Activated naive CD4-positive, alpha-beta T cell treated with anti-CD3 and anti-CD28 coated beads for 36 hours (primary cell): ENCODE data around the gene CD320. TPM values are rescaled to one million over a fixed set of nuclear protein-coding genes. Genes with fewer than 3 reads are reported as not detected.
A peak's percentile ranks its signal among the peaks of the same experiment; 100 is the strongest.

Source experiments
- CTCF ChIA-PET: fragments of 350-600 bp; sonication (Branson Sonifier 250); formaldehyde crosslinking; loops from one replicate; lab custom pipeline; 2021; ENCODE audit warnings: antibody characterized with exemption; lab: Charles Lee
- DNase-seq: peaks from one replicate; pipeline ENCODE4 v3.0.0-alpha.2; 2020
- H3K27ac Mint-ChIP-seq: one replicate; pipeline ENCODE4 v1.8.0; 2021; ENCODE audit warnings: mild to moderate bottlenecking, mixed read lengths
- H3K27me3 Mint-ChIP-seq: one replicate; pipeline ENCODE4 v1.8.0; 2021; ENCODE audit warnings: low read depth, mixed read lengths
- H3K36me3 Mint-ChIP-seq: one replicate; pipeline ENCODE4 v1.8.0; 2021; ENCODE audit warnings: low read depth, mixed read lengths
- H3K4me1 Mint-ChIP-seq: one replicate; pipeline ENCODE4 v1.8.0; 2021; ENCODE audit warnings: low read depth, mixed read lengths
- H3K4me3 Mint-ChIP-seq: one replicate; pipeline ENCODE4 v1.8.0; 2021; ENCODE audit warnings: mild to moderate bottlenecking, moderate library complexity, mixed read lengths
- H3K9me3 Mint-ChIP-seq: one replicate; pipeline ENCODE4 v1.8.0; 2021; ENCODE audit warnings: mixed read lengths
- intact Hi-C: fragments of 100-400 bp; cut with micrococcal nuclease; formaldehyde crosslinking; loops from one replicate; pipeline ENCODE4 v1.15.1; 2023
- total RNA-seq, 2 experiments: library from RNA; stranded (reverse); gene quantifications; one replicate each; pipeline ENCODE4 v1.2.3, GENCODE V29; 2021

CD320 gene
- total RNA-seq, 2 experiments from 2014 or later = 37.6 to 40.1 TPM

GRCh38 chr19:8340341-8341096, 32.4 kb upstream of the CD320 start:
- intact Hi-C loops = no loop called here
- DNase-seq = no peak
- CTCF ChIA-PET = interaction anchor here (0.8 to 2.6 kb wide), 2 partner anchors 14 to 275 kb away, joined by 8 to 14 read pairs; no protein-coding TSS in a partner anchor
- Mint-ChIP-seq H3K27ac (no peak overlapping the region), H3K36me3 (no peaks in the 10 kb centered on the region), H3K4me3 (no peak overlapping the region), H3K9me3 (no peaks in the 10 kb centered on the region), H3K4me1 (peaks cover 8% of the 10 kb centered on the region), H3K27me3 (peaks cover 22% of the 10 kb centered on the region)

- no peak for DNase-seq
- CTCF ChIA-PET = interaction anchor here (2.6 kb wide), 1 partner anchor 15 kb away, joined by 14 read pairs; no protein-coding TSS in a partner anchor
- Mint-ChIP-seq H3K4me3 (no peak overlapping the region), H3K4me1 (peaks cover 8% of the 10 kb centered on the region), H3K27ac (no peak overlapping the region), H3K36me3 (no peaks in the 10 kb centered on the region), H3K27me3 (peaks cover 27% of the 10 kb centered on the region), H3K9me3 (no peaks in the 10 kb centered on the region)
- intact Hi-C loops = no loop called here
Measured at GRCh38 chr19:8338835-8339234, 30.7 kb upstream of the CD320 start.

GRCh38 chr19:8337728-8338127, 29.6 kb upstream of the CD320 start:
- intact Hi-C loops = no loop called here
- H3K4me1 Mint-ChIP-seq = peaks cover 4% of the 10 kb centered on the region
- DNase-seq = no peak
- no peaks in the 10 kb centered on the region for H3K36me3 Mint-ChIP-seq
- H3K9me3 Mint-ChIP-seq = no peaks in the 10 kb centered on the region
- CTCF ChIA-PET = interaction anchor here (1.1 kb wide), 1 partner anchor 16 kb away, joined by 6 read pairs; no protein-coding TSS in a partner anchor
- H3K4me3 Mint-ChIP-seq = no peak overlapping the region
- peaks cover 25% of the 10 kb centered on the region for H3K27me3 Mint-ChIP-seq
- H3K27ac Mint-ChIP-seq = no peak overlapping the region

GRCh38 chr19:8336660-8337059, 28.5 kb upstream of the CD320 start:
- peaks cover 25% of the 10 kb centered on the region for H3K27me3 Mint-ChIP-seq
- CTCF ChIA-PET = interaction anchor here (0.6 to 1.8 kb wide), 3 partner anchors 10 to 59 kb away, joined by 3 to 10 read pairs (median 4); no protein-coding TSS in a partner anchor
- H3K4me1 Mint-ChIP-seq = peaks cover 4% of the 10 kb centered on the region
- no peaks in the 10 kb centered on the region for H3K36me3 Mint-ChIP-seq
- no peak overlapping the region for H3K4me3 Mint-ChIP-seq
- H3K9me3 Mint-ChIP-seq = no peaks in the 10 kb centered on the region
- DNase-seq = no peak
- H3K27ac Mint-ChIP-seq = no peak overlapping the region
- intact Hi-C loops = no loop called here

- Mint-ChIP-seq H3K9me3 (no peaks in the 10 kb centered on the region), H3K4me1 (peaks cover 4% of the 10 kb centered on the region), H3K36me3 (no peaks in the 10 kb centered on the region), H3K27ac (no peak overlapping the region), H3K27me3 (peaks cover 25% of the 10 kb centered on the region), H3K4me3 (peak overlapping the region; percentile 51)
- DNase-seq = no peak
- intact Hi-C loops = no loop called here
- CTCF ChIA-PET = interaction anchor here (0.6 to 1.8 kb wide), 6 partner anchors 10 to 170 kb away, joined by 3 to 10 read pairs (median 4); partner anchors contain the start of gene RAB11B
Measured at GRCh38 chr19:8336072-8336569, 28.0 kb upstream of the CD320 start.

GRCh38 chr19:8335343-8336071, 27.3 kb upstream of the CD320 start:
- Mint-ChIP-seq H3K27me3 (peaks cover 25% of the 10 kb centered on the region), H3K27ac (no peak overlapping the region), H3K4me1 (peaks cover 4% of the 10 kb centered on the region), H3K4me3 (peak overlapping the region; percentile 51), H3K9me3 (no peaks in the 10 kb centered on the region), H3K36me3 (no peaks in the 10 kb centered on the region)
- CTCF ChIA-PET = interaction anchor here (1.0 to 1.8 kb wide), 6 partner anchors 9 to 170 kb away, joined by 3 to 10 read pairs (median 4); partner anchors contain the start of gene RAB11B
- DNase-seq = peak; percentile 32
- intact Hi-C loops = no loop called here

- no peaks in the 10 kb centered on the region for H3K36me3 Mint-ChIP-seq
- no peak overlapping the region for H3K4me3 Mint-ChIP-seq
- DNase-seq = no peak
- H3K27ac Mint-ChIP-seq = no peak overlapping the region
- intact Hi-C loops = no loop called here
- H3K9me3 Mint-ChIP-seq = no peaks in the 10 kb centered on the region
- peaks cover 24% of the 10 kb centered on the region for H3K27me3 Mint-ChIP-seq
- H3K4me1 Mint-ChIP-seq = peaks cover 4% of the 10 kb centered on the region
- CTCF ChIA-PET = interaction anchor here (1.1 to 1.8 kb wide), 5 partner anchors 8 to 171 kb away, joined by 3 to 10 read pairs (median 4); partner anchors contain the start of gene RAB11B
Measured at GRCh38 chr19:8334458-8335342, 26.5 kb upstream of the CD320 start.

- intact Hi-C loops = no loop called here
- DNase-seq = no peak
- Mint-ChIP-seq H3K36me3 (no peaks in the 10 kb centered on the region), H3K27ac (no peak overlapping the region), H3K4me3 (no peak overlapping the region), H3K4me1 (peaks cover 4% of the 10 kb centered on the region), H3K9me3 (no peaks in the 10 kb centered on the region), H3K27me3 (peaks cover 24% of the 10 kb centered on the region)
- CTCF ChIA-PET = interaction anchor here (0.6 kb wide), 1 partner anchor 254 kb away, joined by 3 read pairs; no protein-coding TSS in a partner anchor
Measured at GRCh38 chr19:8333767-8334457, 25.8 kb upstream of the CD320 start.

- Mint-ChIP-seq H3K36me3 (no peaks in the 10 kb centered on the region), H3K4me3 (no peak overlapping the region), H3K27me3 (peaks cover 21% of the 10 kb centered on the region), H3K4me1 (peaks cover 4% of the 10 kb centered on the region), H3K9me3 (no peaks in the 10 kb centered on the region), H3K27ac (no peak overlapping the region)
- CTCF ChIA-PET = no interaction called here
- no peak for DNase-seq
- intact Hi-C loops = no loop called here
Measured at GRCh38 chr19:8332976-8333766, 25.0 kb upstream of the CD320 start.

- no peak overlapping the region for H3K4me3 Mint-ChIP-seq
- no peak overlapping the region for H3K27ac Mint-ChIP-seq
- intact Hi-C loops = no loop called here
- CTCF ChIA-PET = interaction anchor here (0.6 kb wide), 1 partner anchor 1446 kb away, joined by 3 read pairs; no protein-coding TSS in a partner anchor
- DNase-seq = no peak
- H3K27me3 Mint-ChIP-seq = peaks cover 10% of the 10 kb centered on the region
- peaks cover 4% of the 10 kb centered on the region for H3K4me1 Mint-ChIP-seq
- H3K36me3 Mint-ChIP-seq = no peaks in the 10 kb centered on the region
- H3K9me3 Mint-ChIP-seq = no peaks in the 10 kb centered on the region
Measured at GRCh38 chr19:8331263-8331845, 23.2 kb upstream of the CD320 start.
